Globus pallidus (tissue), 1 donor: Measurements from ENCODE around the gene EYS.
"Not testable (repeated sequence)": the region's sequence is repeated elsewhere in the genome, so short reads cannot be mapped to it uniquely, and the experiment has no call there.

Experiments used
- DNase-seq: peaks from one replicate; pipeline ENCODE4 v3.0.0-alpha.2; 2015; ENCODE audit warnings: low spot score

Gene EYS

GRCh38 chr6:63899550-63899949 lies 1807.5 kb downstream of the EYS start:
- no peak for DNase-seq

- no peak for DNase-seq
Observed at GRCh38 chr6:63897952-63898351, 1809.1 kb downstream of the EYS start.

GRCh38 chr6:63897459-63897858 lies 1809.6 kb downstream of the EYS start:
- no peak for DNase-seq

DNA sequence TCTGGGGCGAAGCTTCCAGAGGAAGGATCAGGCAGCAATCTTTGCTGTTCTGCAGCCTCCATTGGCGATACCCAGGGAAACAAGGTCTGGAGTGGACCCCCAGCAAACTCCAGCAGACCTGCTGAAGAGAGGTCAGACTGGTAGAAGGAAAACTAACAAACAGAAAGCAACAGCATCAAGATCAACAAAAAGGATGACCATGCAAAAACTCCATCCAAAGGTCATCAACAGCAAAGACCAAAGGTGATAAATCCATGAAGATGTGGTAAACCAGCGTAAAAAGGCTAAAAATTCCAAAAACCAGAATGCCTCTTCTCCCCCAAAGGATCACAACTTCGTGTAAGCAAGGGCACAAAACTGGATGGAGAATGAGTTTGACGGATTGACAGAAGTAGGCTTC lies 1818.6 kb downstream of the EYS start:
- DNase-seq = no peak

DNA sequence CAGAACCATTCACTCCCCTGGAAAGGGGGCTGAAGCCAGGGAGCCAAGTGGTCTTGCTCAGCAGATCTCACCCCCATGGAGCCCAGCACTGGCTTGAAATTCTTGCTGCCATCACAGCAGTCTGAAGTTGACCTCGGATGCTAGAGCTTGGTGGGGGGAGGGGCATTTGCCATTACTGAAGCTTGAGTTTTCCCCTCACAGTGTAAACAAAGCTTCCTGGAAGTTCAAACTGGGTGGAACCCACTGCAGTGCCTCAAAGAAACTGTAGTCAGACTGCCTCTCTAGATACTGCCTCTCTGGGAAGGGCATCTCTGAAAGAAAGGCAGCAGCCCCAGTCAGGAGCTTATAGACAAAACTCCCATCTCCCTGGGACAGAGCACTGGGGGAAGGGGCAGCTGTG lies 1819.2 kb downstream of the EYS start:
- DNase-seq = not testable (repeated sequence)

GRCh38 chr6:63887002-63887751 lies 1819.8 kb downstream of the EYS start:
- DNase-seq = no peak

GRCh38 chr6:63886341-63886740 lies 1820.7 kb downstream of the EYS start:
- DNase-seq = no peak

DNA sequence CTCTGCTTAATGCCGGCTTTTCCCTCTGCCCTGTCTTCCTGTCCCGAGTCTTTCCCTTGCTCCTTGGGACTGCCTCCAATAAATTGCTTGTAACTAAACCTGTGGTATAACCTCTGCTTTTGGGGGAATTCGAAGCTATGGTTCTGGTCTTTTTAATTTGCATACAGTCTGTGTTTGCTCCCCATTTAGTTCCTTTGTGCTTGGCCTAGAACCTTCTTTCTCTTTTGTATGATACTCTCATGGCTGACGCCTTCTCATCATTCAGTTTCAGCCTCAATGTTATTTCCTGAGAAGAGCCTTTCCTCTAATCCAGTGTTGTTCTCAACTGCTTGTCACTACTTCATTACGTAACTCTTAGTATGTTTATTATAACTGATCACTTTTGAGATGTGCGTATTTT lies 1823.4 kb downstream of the EYS start:
- DNase-seq = no peak

GRCh38 chr6:63882208-63882607 lies 1824.8 kb downstream of the EYS start:
- no peak for DNase-seq

DNA sequence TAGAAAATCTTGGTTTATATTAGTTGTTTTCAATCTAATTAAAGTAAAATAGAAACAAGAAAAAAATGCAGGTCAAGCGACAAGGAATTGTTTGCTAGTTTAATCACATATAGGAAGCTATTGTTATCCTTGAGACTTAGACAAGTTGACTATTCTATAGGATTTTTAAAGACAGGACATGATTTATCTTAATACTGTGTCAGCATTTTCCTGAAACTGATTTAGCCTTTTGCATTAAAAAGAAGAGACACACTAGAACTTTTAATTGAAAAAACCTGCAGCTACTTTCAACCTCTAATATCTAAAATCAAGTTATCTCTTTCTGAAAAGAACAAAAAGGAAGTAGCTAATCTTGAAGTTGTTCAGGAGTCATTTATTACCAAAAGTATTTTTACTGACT lies 1825.2 kb downstream of the EYS start:
- DNase-seq = no peak

- no peak for DNase-seq
Observed at GRCh38 chr6:63872233-63872632, 1834.8 kb downstream of the EYS start.

- no peak for DNase-seq
Observed at GRCh38 chr6:63868351-63868750, 1838.7 kb downstream of the EYS start.

DNA sequence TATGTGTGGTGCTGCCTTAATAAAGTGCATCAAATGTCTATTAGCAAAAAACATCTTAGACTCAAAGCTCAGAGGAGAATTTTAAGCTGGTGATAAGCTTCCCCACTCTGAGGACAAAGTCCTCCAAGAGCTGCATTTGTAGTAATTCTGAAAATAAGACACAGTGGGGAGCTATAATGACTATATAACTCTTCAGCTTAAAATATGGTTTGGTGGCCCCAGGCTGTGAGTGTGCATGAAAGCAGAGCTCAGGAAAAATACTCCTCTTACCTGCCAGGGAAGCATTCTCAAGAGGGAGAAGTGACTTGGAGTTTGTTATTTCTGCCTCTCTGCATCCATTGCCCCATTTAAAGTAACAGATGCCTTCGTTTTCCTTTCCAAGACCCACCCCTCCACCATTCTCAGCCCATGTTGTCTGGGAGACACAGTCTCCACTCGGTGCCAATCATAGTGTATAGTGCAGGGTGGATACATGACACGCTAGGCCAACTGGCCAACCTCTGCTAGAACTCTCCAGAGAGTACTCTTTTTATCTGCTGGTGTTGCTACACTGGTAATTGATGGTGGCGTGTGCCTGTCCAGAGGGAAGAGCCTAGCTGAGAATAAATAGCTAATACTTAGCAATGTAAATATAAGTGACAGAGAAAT lies 1842.2 kb downstream of the EYS start:
- no peak for DNase-seq

DNA sequence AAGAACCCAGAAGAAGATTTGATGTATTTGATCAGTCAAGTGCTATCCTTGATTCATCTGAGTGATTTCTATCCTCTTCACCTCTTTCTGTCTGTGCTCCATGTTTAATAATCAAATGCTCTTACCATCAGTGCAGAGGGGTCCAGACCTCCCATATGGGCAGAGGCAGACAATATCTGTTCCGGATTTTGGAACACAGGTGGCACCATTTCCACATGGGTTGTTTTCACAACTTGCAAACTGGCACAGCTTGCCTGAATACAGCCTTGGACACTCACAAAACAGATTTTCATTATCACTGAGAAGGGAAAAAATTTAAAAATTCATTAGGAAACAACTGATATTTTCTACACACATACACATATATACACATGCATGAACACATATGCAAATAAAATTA lies 1843.0 kb downstream of the EYS start:
- DNase-seq = no peak

GRCh38 chr6:63862486-63863198 lies 1844.4 kb downstream of the EYS start:
- DNase-seq = no peak

DNA sequence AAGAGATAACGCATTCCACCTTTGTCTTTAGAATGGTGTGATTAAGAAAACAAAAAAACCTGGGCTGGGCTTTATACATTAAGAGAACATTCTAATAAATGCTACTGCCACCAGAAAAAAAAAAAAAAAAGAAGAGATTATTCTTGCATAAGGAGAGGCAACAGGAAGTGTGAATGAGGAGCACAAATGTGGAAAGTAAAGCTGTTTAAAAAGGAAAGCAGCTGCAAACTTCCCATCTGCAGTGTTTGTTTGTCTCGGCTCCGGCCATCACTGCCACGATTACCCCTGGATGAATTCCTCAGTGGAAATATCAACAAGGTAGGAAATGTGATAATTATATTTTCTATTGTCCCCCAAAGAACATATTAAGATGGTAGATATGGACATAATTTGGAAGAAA lies 1847.5 kb downstream of the EYS start:
- DNase-seq = no peak

DNA sequence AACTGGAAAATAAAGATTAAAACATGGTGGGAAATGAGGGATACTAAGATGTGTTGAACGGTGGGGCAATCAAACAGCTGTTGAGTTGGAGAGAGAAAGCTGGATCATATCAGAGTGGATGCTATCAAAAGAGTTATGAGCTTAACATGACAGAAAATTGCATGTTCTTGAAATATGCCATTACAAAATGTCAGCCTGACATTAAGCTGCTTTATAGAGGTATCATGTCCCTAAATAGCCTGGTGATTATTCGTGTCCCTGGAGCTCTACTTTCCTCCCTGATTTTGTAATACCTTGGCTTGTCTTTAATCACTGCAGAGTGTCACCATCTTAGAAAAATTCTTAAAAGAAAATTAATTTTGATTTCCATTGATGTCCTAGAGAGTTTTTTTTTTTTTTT lies 1848.3 kb downstream of the EYS start:
- DNase-seq = no peak

- no peak for DNase-seq
Observed at GRCh38 chr6:63856271-63856670, 1850.8 kb downstream of the EYS start.

DNA sequence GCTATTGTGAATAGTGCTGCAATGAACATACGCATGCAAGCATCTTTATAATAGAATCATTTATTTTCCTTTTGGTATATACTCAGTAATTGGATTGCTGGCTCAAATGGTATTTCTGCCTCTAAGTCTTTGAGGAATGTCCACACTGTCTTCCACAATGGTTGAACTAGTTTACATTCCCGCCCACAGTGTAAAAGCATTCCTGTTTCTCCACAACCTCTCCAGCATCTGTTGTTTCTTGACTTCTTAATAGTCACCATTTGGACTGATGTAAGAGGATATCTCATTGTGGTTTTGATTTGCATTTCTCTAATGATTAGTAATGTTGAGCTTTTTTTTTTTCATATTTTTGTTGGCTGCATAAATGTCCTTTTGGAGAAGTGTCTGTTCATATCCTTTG lies 1862.7 kb downstream of the EYS start:
- DNase-seq = no peak

DNA sequence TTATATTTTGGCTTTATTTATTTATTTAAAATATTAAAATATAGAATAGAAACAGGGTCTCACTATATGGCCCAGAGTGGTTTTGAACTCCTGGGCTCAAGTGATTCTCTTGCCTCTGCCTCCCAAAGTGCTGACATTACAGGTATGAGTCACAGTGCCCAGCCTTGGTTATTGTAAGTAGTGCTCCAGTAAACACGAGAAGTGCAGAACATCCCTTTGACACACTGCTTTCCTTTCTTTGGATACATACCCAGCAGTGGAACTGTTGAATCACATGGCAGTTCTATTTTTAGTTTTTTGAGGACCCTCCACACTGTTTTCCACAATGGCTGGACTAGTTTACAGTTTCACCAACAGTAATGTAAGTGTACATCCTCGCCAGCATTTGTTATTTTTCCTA lies 1867.5 kb downstream of the EYS start:
- DNase-seq = no peak

- DNase-seq = not testable (repeated sequence)
Observed at GRCh38 chr6:63828678-63829077, 1878.3 kb downstream of the EYS start.

DNA sequence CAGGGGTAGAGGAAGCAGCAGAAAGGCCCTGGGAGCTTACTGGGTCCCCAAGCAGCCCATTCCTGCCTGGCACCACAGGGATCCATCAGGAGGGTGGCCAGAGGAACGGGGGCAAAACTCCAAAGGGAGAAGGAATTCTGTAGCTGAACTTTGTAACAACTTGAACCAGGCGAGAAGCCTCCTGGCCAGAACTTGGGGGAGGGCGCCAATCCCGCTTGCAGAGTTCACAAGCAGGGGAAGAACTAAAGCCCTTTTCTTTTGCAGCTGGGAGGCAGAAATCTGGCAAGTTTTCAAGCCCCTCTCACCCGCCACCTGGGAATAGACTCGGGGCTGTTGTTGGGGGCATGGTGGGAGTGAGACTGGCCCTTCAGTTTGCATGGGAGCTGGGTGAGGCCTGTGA lies 1882.3 kb downstream of the EYS start:
- DNase-seq = no peak

DNA sequence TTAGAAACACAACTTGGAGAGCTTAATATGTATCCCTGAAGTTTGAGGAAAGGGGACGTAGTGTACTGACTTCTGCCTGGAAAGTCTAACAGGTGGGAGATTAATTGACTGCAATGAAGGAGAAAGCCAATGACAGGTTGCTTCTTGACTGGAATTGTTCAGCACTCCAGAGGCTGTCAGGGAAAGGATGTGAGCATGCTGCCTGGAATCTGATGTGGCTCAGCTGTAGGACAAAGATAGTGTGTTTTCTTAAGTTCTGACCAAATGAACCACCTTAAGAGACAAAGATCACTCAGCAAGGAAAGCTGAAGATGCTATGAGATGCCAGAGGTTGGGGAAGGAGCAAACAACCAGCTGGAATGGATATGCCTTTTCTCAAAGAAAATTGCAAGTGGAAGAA lies 1885.6 kb downstream of the EYS start:
- DNase-seq = no peak
